Stimulated activated CD8-positive, alpha-beta memory T cell treated with anti-CD3 and anti-CD28 coated beads, Interleukin-12 subunit alpha, Interleukin-12 subunit beta, amount 100 ng/mL, for 24 hours (primary cell): ENCODE data around the gene IL27RA.
A peak's percentile ranks its signal among the peaks of the same experiment; 100 is the strongest.
"Not testable (repeated sequence)": the region's sequence is repeated elsewhere in the genome, so short reads cannot be mapped to it uniquely, and the experiment has no call there.

ENCODE experiments used
- DNase-seq: peaks from one replicate; pipeline ENCODE4 v3.0.0-alpha.2; 2020; ENCODE audit errors: extremely low read depth

IL27RA gene

DNA sequence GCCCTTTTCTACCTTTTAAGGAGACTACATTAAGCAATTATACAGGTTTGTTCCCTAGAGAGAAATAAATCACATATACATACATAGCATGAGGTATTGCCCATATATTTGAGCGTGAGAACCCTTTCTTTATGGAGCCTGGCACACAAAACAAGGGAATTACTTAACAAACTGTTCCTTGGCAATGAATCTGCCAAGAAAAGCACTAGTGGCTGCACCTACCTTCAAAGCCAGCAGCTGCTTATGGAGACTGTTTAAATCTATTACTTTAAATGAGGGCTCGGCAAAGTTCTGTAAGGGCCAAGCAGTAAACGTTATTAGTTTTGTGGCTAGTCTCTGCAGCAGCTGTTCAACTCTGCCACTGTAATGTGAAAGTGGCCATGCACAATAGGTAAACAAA is 32.5 kb upstream of the IL27RA start:
- DNase-seq = no peak

DNA sequence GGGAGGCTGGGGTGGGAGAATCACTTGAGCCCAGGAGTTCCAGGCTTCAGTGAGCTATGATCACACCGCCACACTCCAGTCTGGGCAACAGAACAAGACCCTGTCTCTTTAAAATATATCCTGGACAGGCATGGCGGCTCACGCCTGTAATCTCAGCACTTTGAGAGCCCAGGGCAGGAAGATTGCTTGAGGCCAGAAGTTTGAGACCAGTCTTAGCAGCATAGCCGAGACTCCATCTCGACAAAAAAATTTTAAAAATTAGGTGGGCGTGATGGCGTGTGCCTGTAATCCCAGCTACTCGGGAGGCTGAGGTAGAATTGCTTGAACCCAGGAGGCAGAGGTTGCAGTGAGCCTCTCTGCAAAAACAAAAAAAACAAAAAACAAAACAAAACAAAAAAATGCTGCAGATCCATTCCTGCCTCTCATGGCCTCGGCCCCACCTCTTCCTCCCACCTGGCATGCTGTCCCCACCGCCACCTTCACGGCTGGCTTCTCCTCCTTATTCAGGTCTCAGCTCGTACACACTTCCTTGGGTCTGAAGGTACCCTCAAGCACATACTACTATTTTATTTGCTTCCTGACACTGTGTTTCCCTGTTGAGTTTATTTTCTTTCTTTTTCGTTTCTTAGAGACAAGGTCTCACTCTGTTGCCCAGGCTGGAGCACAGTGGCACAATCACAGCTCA is 30.7 kb upstream of the IL27RA start:
- no peak for DNase-seq

DNA sequence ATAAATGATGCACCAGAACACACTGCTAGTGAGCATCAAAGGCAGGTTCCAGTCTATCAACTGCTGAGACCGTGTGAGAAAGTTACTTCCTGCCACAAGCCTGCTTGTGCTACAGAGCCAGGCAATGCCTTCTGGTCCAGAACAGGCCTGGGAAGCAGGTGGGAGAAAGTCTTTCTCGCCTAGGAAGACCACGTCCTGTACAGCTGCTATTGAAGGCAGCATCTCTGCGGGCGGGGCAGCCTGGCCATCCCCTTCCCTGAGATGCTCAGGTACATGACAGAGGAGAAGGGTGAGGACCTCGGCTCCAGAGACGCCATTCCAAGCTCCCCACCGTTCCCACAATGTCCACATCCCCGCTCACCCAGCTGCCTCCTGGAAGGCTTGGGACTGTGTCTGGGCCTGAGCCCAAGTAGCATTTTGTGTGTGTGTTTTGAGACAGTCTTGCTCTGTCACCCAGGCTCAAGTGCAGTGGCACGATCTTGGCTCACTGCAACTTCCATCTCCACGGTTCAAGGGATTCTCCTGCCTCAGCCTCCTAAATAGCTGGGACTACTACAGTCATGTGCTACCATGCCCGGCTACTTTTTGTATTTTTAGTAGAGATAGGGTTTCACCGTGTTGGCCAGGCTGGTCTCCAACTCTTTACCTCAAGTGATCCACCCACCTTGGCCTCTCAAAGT is 28.9 kb upstream of the IL27RA start:
- DNase-seq = no peak

DNA sequence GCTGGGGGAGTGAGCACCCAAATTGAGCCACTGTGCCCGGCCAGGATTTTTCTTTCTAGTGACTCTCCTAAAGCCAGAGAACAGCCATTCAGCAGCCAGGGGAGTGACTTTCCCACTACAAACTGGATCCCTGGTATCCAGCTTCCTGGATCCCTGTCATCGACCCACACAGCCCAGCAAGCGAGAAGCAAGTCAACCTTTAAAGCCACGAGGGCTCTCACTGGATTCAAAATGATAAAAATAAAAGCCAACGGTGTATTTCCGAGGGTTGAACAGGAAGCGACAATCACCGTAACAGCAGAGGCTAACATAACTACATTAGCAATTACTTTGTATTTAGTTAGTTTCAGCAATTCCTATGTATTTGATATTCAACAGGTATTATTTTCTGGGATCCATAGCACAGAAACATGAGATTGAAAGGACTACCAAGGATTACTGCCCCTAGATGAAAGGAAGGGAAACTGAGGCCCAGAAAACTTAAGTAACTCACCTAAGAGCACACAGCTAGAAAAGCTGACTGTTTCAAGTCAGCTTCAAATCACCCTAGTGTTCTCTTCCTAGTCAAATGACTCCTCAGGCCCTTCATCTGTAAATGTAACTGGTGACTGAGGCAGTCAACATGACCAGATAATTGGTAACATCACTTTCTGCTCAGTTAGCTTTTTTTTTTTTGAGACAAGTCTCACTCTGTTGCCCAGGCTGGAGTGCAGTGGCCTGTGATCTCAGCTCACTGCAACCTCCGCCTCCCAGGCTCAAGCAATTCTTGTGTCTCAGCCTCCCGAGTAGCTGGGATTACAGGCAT is 28.1 kb upstream of the IL27RA start:
- no peak for DNase-seq

DNA sequence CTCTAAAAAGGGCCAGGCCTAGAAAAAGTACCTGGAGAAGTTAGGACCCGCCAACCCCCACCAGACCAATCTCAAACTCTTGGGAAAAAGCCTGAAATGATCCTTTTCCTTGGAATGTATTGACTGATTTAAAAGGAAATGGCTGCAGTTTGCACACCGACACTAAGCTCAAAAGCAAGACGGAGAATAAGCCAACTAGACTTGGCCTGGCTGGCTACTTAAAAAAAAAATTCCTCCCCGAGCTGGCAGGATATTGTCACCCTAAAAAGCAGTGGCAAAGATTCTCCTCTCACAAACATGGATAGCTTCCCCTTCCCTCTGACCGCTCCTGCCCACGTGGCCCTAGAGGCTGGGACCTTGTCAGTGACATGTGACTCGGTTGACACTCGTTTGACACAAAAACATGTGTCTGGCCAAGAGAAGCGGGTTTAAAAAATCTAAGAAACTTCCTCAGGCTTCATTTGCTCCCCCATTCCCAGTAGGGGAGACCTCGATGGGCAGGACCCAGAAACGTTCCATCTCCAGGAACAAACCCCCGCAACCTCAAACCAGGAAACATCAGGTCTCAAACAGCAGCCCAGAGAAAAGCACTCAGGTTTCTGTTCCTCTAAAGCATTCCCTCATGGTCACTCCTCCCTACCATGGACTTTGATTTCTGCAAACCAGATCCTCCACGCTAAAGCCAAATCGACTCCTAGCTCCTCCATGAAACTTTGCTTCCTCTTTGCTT is 26.8 kb upstream of the IL27RA start:
- no peak for DNase-seq

DNA sequence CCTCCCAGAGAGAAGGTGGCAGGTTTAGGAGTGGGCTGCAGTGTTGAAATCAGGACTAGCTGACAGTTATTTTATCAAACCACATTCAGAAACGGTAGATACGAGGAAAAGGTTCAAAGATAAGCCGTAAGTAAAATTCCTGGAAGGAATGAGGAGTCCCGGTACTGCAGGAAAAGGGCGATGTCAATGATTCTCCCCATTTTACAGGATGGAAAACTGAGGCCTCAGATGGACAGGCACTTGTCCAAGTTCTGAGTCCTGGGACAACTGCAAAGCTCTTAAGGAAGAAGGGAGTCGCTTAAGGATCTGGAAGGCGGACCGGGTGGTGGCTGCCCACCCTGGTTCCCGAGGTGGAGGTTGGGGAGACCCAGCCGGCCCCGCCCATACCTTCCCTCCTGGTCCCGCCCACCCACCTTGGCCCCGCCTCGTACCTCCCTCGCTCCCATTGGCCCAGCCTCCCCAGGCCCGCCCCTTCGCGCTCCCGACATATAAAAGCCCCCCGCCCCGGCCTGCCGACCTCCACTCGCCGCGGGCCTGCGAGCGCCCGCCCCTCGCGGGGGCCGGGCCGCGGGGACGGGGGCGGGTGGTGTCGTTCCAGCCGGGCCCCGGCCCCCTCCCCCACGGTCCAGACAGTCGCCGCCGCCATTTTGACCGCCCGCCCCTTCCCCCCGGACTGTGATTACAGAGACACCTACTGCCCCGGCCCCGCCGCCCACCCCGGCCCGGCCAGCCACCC is 26.0 kb upstream of the IL27RA start:
- peak; percentile 80 for DNase-seq

DNA sequence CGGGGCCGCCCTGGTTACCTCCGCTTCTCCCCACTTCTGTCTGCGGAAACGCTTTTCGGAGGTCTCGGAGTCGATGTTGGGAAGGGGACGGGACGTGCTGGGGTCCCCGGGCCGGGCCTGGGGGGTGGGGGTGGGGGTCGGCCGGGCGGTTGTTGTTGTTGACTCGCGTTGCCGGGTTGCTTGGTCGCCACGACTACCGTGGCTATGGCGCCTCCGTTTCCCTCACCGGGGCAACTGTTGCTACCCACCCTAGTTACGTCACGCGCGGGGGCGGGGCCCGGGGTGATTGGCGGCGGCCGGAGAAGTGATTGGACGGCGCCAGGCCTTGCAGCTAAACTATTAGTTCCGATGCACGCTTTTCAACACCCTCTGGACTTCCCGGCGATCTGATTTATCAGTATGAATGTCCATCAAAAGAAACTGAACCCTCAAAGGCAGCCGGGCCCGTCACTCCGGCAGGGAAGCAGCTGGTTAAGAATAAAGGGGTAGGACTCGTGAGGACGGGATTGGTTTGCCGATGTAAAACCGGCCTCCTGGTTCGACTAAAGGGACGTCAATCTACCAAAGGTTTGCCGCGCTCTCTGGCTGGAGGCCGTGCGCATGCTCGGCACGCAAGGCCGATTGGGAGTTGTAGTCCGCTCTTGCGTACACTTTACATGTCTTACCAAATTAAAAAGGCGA is 25.3 kb upstream of the IL27RA start, which contains the start of gene RFX1:
Gene RFX1, minus strand, starts transcription at position 236 of the 681 bp plus-strand sequence. CDS start 12,477 bp downstream, outside the sequence.
- peak; percentile 99 for DNase-seq

DNA sequence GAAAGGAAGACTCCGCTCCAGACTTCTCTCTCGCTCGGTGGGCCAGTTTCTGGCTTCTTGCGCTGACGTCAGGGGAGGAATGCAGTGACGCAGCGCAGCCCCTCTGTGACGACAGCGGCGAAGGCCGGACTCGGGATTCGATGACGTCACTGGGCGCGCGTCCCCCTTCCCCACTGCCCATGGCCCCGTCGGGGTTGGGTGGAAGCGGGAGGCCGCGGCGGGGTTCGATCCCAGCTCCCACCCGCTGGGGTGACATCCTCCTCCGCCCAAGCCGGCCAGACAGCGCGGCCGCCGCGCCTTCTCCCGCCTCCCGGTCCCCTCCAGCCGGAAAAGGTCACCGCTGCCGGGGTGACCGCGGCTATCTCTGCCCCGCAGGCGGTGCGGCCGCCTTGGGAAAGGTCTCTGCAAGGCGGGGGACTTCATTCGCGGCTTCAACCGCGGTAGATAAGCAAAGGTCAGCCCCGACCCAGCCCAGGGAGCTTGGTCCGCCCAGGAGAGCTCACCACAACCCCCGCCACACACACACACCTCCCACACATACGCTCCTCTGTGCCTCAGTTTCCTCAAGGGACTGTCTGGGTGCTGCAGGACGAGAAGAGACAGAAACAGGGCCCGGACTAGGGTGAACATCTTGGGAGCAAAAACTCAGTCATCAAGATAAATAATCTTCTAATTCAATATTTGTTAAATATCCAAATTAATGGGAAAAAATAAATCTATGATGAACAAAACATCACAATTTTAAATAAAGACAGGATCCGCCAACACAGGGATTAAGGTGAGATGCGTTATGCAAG is 24.6 kb upstream of the IL27RA start:
- DNase-seq = no peak

DNA sequence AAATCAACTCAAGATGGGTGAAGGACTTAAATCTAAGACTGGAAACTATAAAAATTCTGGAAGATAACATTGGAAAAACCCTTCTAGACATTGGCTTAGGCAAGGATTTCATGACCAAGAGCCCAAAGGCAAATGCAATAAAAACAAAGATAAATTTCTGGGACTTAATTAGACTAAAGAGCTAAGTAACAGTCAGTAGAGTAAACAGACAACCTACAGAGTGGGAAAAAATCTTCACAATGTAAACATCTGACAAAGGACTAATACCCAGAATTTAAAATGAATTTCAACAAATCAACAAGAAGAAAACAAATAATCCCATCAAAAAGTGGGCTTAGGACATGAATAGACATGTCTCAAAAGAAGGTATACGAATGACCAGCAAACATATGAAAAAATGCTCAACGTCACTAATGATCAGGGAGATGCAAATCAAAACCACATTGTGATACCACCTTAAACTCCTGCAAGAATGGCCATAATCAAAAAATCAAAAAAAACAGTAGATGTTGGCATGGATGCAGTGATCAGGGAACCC is 19.1 kb upstream of the IL27RA start:
- DNase-seq = no peak

DNA sequence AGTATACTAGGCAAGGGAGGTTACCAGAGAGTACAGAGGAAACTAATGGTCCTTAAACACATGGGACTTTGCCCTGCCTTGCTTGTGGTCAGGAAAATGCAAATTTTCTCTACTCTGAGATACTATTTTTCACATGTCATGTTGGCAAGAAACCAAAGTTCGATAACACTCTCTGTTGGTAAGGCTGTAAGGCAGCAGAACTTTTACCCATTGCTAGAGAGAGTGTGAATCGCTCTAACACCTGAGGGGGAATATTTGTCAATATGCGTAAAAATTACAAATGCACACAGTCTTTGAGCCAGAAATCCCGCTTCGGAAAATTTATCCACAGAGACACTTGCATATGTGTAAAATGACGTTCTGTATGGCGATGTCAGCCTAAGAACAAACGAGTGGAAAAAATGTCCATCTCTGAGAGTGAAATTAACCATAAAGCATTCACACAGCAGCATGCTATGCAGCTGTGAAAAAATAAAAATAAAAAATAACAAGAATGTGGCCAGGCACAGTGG is 16.0 kb upstream of the IL27RA start:
- DNase-seq = no peak

DNA sequence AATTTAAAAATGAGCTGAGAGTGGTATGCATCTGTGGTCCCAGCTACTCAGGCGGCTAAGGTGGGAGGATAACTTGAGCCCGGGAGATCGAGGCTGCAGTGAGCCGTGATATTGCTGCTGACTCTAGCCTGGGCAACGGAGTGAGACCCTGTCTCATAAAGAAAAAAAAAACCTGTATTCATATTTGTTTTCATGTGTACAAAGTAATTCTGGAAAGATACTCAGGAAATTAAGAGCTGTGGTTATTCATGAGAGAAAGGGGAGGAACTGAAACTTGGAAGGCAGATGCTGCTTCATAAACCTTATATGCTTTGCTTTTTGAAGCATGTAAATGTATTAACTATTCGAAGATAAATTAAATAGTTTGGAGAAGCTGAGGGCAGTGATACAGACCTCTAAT is 12.5 kb upstream of the IL27RA start:
- no peak for DNase-seq

DNA sequence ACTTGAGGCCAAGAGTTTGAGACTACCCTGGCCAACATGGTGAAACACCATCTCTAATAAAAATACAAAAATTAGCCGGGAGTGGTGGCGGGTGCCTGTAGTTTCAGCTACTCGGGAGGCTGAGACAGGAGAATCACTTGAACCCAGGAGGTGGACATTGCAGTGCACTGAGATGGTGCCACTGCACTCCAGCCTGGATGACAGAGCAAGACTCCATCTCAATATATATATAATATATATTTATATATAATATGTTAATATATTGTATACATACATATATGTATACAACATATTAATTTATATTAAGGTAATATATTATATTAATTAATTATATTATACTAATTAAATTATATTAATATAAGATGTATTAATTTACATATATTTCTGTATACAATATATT is 11.8 kb upstream of the IL27RA start:
- DNase-seq = not testable (repeated sequence)

DNA sequence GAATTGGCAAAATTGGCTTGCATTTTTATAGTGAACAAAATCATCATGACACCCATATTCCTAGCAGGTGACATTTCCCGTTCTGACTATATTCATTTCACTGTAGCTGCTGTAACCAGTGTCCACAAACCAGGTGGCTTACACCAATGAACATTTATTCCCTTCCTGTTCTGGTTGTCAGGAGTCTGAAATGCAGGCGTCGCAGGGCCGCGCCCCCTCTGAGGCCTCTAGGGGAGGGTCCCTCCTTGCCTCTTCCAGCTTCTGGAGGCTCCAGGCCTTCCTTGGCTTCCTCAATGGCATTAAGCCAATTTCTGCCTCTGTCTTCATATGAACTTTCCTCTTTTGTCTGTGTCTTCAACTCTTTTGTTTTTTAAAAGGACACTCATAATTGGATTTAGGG is 10.1 kb upstream of the IL27RA start:
- DNase-seq = no peak

DNA sequence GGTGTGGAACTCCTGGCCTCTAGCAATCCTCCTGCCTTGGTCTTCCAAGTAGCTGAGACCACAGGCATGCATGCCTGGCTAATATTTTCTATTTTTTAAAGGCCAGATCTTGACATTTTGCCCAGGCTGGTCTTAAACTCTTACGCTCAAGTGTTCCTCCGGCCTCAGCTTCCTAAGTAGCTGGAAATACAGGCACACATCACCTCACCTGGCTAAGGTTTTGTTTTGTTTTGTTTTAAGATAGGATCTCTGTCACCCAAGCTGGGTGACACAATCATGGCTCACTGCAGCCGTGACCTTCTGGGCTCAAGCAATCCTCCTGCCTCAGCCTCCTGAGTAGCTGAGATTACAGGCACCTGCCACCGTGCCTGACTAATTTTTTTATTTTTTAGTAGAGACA is 9.1 kb upstream of the IL27RA start:
- DNase-seq = no peak

DNA sequence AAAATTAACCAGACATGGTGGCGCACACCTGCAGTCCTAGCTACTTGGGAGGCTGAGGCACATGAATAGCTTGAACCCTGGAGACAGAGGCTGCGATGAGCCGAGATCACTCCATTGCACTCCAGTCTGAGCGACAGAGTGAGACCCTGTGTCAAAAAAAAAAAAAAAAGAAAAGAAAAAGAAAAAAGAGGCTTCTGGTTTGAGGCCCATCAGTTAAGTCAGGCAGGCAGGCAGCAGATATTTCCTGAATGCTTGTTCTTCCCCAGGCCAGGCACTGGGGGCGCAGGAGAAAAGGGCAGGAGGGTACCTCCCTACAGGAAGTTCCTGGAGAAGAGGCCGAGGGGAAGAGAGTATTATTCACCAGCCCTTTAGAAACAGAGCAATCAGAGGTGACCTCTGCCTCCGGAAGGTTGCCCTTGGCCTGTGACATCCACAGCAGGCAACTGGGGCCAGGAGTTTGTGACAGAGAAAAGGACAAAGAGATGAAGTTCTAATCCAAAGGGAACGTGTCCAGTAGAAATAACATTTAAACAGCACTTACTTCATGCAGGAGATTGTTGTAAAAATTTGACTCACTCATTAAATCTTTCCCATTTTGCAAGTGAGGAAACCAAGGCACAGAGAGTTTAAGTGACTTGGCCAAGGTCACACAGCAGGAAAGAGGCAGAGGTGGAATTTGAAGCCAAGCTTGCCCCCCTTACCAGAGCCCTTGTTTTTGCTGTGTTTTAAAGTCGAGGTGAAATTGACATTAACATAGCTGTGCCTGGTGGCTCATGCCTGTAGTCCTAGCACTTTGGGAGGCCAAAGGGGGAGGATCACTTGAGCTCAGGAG is 7.9 kb upstream of the IL27RA start:
- DNase-seq = no peak

DNA sequence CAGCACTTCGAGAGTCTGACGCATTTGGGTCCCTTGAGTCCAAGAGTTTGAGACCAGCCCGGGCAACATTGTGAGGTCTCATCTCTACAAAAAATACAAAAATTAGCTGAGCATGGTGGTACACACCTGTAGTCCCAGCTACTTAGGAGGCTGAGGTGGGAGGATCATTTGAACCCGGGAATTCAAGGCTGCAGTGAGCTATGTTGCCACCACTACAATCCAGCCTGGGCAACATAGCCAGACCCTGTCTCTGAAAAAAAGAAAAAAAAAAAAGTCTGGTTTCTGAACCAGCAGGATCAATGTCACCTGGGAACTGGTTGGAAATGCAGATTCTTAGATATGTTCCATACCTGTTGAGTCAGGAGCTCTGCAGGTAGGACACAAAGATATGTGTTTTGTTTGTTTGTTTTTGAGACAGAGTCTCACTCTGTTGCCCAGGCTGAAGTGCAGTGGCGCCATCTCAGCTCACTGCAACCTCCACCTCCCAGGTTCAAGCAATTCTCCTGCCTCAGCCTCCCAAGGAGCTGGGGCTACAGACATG is 4.8 kb upstream of the IL27RA start:
- DNase-seq = not testable (repeated sequence)

DNA sequence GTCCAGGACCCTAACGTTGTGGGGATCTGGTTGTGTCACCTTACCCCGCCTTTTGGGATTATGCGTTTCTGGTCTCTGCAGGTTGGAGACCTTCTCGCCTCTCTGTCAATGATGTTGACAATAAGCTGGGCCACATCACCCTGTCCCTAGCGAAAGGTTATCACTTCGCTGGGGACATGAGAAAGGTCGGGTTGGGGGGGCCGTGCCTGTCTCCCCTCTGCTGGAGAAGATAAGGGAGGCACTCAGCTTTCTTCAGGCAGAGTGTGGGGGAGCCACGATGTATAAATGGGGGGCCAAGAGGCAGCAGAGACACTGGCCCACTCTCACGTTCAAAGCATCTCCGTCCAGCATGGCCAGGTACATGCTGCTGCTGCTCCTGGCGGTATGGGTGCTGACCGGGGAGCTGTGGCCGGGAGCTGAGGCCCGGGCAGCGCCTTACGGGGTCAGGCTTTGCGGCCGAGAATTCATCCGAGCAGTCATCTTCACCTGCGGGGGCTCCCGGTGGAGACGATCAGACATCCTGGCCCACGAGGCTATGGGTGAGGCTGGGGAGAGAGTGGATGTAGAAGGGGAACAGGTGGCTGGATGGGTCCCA is 3.6 kb upstream of the IL27RA start, which contains the start of gene RLN3:
Gene RLN3, plus strand, starts transcription at position 293 of the 595 bp plus-strand sequence. Its CDS starts 57 bp downstream, at position 350.
- no peak for DNase-seq

DNA sequence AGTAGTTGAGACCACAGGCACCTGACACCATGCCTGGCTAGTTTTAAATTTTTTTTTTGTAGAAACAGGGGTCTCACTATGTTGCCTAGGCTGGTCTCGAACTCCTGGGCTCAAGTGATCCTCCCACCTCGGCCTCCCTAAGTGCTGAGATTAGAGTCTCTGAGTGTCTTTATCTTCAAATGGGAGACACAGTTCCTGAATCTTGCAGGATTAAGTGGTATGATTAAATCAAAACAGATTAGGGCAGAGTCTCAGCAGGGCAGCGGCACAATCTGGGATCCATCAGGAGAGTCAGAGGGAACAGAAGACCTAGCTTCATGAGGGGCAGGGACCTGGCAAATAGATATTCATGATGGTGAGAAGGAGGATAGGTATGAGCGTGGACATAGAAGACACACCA is 2.7 kb upstream of the IL27RA start:
- no peak for DNase-seq
